H9 (cell line): ENCODE measurements around the gene HSP90AA1. TPM values are rescaled to one million over a fixed set of nuclear protein-coding genes. Genes with fewer than 3 reads are reported as not detected.

Source experiments
- DNase-seq: peaks from one replicate; pipeline ENCODE4 v3.0.0-alpha.2; 2017
- H2AFZ ChIP-seq: one replicate; pipeline ENCODE4 v1.6.1; 2013; ENCODE audit warnings: mild to moderate bottlenecking, low read length, control low read depth, moderate library complexity
- H2AK5ac ChIP-seq: 2 replicates; pipeline ENCODE4 v1.6.1; 2013; ENCODE audit warnings: low read length, control low read depth, mixed read lengths; ENCODE audit not compliant: insufficient read length
- H2BK120ac ChIP-seq: one replicate; pipeline ENCODE4 v1.6.1; 2013; ENCODE audit warnings: low read depth, mild to moderate bottlenecking, low read length, control low read depth, inconsistent platforms; ENCODE audit not compliant: poor library complexity, severe bottlenecking
- H2BK12ac ChIP-seq: 2 replicates; pipeline ENCODE4 v1.6.1; 2013; ENCODE audit warnings: low read length, control low read depth, mixed read lengths, low read depth; ENCODE audit not compliant: insufficient read length
- H2BK15ac ChIP-seq: 2 replicates; pipeline ENCODE4 v1.6.1; 2013; ENCODE audit warnings: low read depth, low read length, control low read depth
- H2BK20ac ChIP-seq: one replicate; pipeline ENCODE4 v1.6.1; 2013; ENCODE audit warnings: low read depth, mild to moderate bottlenecking, low read length, control low read depth, inconsistent platforms; ENCODE audit not compliant: poor library complexity, severe bottlenecking
- H2BK5ac ChIP-seq: 2 replicates; pipeline ENCODE4 v1.6.1; 2013; ENCODE audit warnings: low read length, control low read depth, mixed read lengths; ENCODE audit not compliant: insufficient read length
- H3K14ac ChIP-seq: 2 replicates; pipeline ENCODE4 v1.6.1; 2013; ENCODE audit warnings: low read length, control low read depth; ENCODE audit not compliant: insufficient read depth
- H3K18ac ChIP-seq: 2 replicates; pipeline ENCODE4 v1.6.1; 2013; ENCODE audit warnings: low read depth, mild to moderate bottlenecking, mixed read lengths, low read length, control low read depth; ENCODE audit not compliant: insufficient read length
- H3K23ac ChIP-seq: 2 replicates; pipeline ENCODE4 v1.6.1; 2013; ENCODE audit warnings: low read length, control low read depth, mixed read lengths, low read depth; ENCODE audit not compliant: insufficient read length
- H3K23me2 ChIP-seq: 2 replicates; pipeline ENCODE4 v1.6.1; 2013; ENCODE audit warnings: low read depth, mild to moderate bottlenecking, mixed read lengths, low read length, control low read depth; ENCODE audit not compliant: insufficient read length, poor library complexity, severe bottlenecking
- H3K27ac ChIP-seq: 2 replicates; pipeline ENCODE4 v1.5.1; 2013; ENCODE audit warnings: low read length, control low read depth, mixed read lengths, low read depth; ENCODE audit not compliant: insufficient read length
- H3K27me3 ChIP-seq: 2 replicates; pipeline ENCODE4 v1.6.1; 2013; ENCODE audit warnings: low read length, control low read depth, inconsistent platforms; ENCODE audit not compliant: insufficient read depth
- H3K4ac ChIP-seq: 2 replicates; pipeline ENCODE4 v1.6.1; 2013; ENCODE audit warnings: low read depth, mild to moderate bottlenecking, control low read depth, inconsistent platforms, low read length, moderate library complexity
- H3K4me1 ChIP-seq: 2 replicates; pipeline ENCODE4 v1.6.1; 2013; ENCODE audit warnings: low read length, control low read depth, inconsistent platforms; ENCODE audit not compliant: insufficient read depth
- H3K4me2 ChIP-seq: 2 replicates; pipeline ENCODE4 v1.6.1; 2013; ENCODE audit warnings: low read length, control low read depth, mixed read lengths; ENCODE audit not compliant: insufficient read length, insufficient read depth
- H3K56ac ChIP-seq: 2 replicates; pipeline ENCODE4 v1.6.1; 2013; ENCODE audit warnings: low read depth, mild to moderate bottlenecking, mixed read lengths, low read length, control low read depth; ENCODE audit not compliant: insufficient read length
- H3K79me1 ChIP-seq: 2 replicates; pipeline ENCODE4 v1.6.1; 2013; ENCODE audit warnings: low read depth, mild to moderate bottlenecking, moderate library complexity, low read length, control low read depth, inconsistent platforms; ENCODE audit not compliant: insufficient read depth, poor library complexity, severe bottlenecking
- H3K79me2 ChIP-seq: 2 replicates; pipeline ENCODE4 v1.6.1; 2013; ENCODE audit warnings: low read length, control low read depth, inconsistent platforms; ENCODE audit not compliant: insufficient read depth
- H3K9ac ChIP-seq: 2 replicates; pipeline ENCODE4 v1.6.1; 2013; ENCODE audit warnings: low read length, control low read depth, mixed read lengths; ENCODE audit not compliant: insufficient read length; ENCODE audit errors: extremely low read depth
- H3K9me3 ChIP-seq: one replicate; pipeline ENCODE4 v1.6.1; 2013; ENCODE audit warnings: low read depth, low read length, inconsistent platforms; ENCODE audit not compliant: control insufficient read depth
- H3T11ph ChIP-seq: one replicate; pipeline ENCODE4 v1.6.1; 2013; ENCODE audit warnings: mild to moderate bottlenecking, low read length, control low read depth, inconsistent platforms
- H4K20me1 ChIP-seq: one replicate; pipeline ENCODE4 v1.6.1; 2013; ENCODE audit not compliant: control insufficient read depth, insufficient read length, insufficient read depth
- H4K5ac ChIP-seq: 2 replicates; pipeline ENCODE4 v1.6.1; 2013; ENCODE audit warnings: low read depth, mild to moderate bottlenecking, mixed read lengths, low read length, control low read depth; ENCODE audit not compliant: insufficient read length
- H4K8ac ChIP-seq: replicated peaks from 2 replicates; pipeline ENCODE4 v1.6.1; 2013; ENCODE audit warnings: low read length, control low read depth, mixed read lengths, low read depth; ENCODE audit not compliant: insufficient read length
- H4K91ac ChIP-seq: 2 replicates; pipeline ENCODE4 v1.6.1; 2013; ENCODE audit warnings: low read depth, mild to moderate bottlenecking, moderate library complexity, mixed read lengths, low read length, control low read depth; ENCODE audit not compliant: insufficient read length
- H3K27ac Mint-ChIP-seq, 3 experiments: 2 replicates in 2 of 3; 3 replicates in 1 of 3; pipeline ENCODE4 v1.8.0; 2020 to 2021; ENCODE audit warnings: mixed read lengths in 3 of 3, mild to moderate bottlenecking in 1 of 3, moderate library complexity in 1 of 3
- H3K27me3 Mint-ChIP-seq: 2 replicates; pipeline ENCODE4 v1.8.0; 2021; ENCODE audit warnings: low read depth, mild to moderate bottlenecking, moderate library complexity, mixed read lengths
- H3K36me3 Mint-ChIP-seq, 3 experiments: 2 replicates in 2 of 3; 3 replicates in 1 of 3; pipeline ENCODE4 v1.8.0; 2020 to 2021; ENCODE audit warnings: low read depth in 3 of 3, mixed read lengths in 3 of 3; ENCODE audit not compliant: insufficient read depth in 1 of 3
- H3K4me1 Mint-ChIP-seq, 2 experiments: 2 replicates each; pipeline ENCODE4 v1.8.0; 2020; ENCODE audit warnings: mixed read lengths in 2 of 2
- H3K4me3 Mint-ChIP-seq, 2 experiments: 2 replicates in 1 of 2; 3 replicates in 1 of 2; pipeline ENCODE4 v1.8.0; 2020 to 2021; ENCODE audit warnings: mild to moderate bottlenecking in 2 of 2, mixed read lengths in 2 of 2, moderate library complexity in 1 of 2
- H3K9me3 Mint-ChIP-seq, 2 experiments: 2 replicates in 1 of 2; 3 replicates in 1 of 2; pipeline ENCODE4 v1.8.0; 2020; ENCODE audit warnings: mild to moderate bottlenecking in 2 of 2, mixed read lengths in 2 of 2, moderate library complexity in 1 of 2
- WGBS: extraction: QIAGEN DNeasy Blood & Tissue Kit; methylation state at CpG from one replicate; pipeline ENCODE4 v1.1.7; 2013; ENCODE audit warnings: missing lambda C conversion rate, low lambda C conversion rate, mixed read lengths; ENCODE audit not compliant: insufficient read length; ENCODE audit errors: extremely low coverage; 5-methylcytosine and 5-hydroxymethylcytosine counted together
- total RNA-seq: library from RNA; stranded (reverse); gene quantifications from 2 replicates; pipeline ENCODE4 v1.2.1, GENCODE V29; 2021
- TF ChIP-seq, protein P1 (sequence below): fragments of 200-600 bp; sonication (generic); conservative IDR thresholded peaks from 3 replicates; pipeline ENCODE4 v1.8.0; 2021; ENCODE audit warnings: antibody characterized with exemption, mild to moderate bottlenecking

HSP90AA1 gene
- total RNA-seq, 1 experiment from 2014 or later: 953 TPM

- no peaks in the 10 kb centered on the region for H3K9me3 ChIP-seq
- no peak overlapping the region for H2BK20ac ChIP-seq
- H3K4me1 ChIP-seq: no peaks in the 10 kb centered on the region
- H3K4me1 Mint-ChIP-seq: no peaks in the 10 kb centered on the region
- H3K9me3 Mint-ChIP-seq: no peaks in the 10 kb centered on the region; a peak in 1 of 5 replicates
- H3K4me2 ChIP-seq: no peak overlapping the region
- H3K56ac ChIP-seq: no peak overlapping the region
- peak overlapping the region in 1 of 3 experiments; percentile 19; a peak in 1 of 7 replicates for H3K27ac Mint-ChIP-seq
- no peak overlapping the region for H2BK12ac ChIP-seq
- no peak for DNase-seq
- H2AK5ac ChIP-seq: no peak overlapping the region
- no peaks in the 10 kb centered on the region for H3K79me2 ChIP-seq
- no peak overlapping the region for H4K8ac ChIP-seq
- H3K9ac ChIP-seq: no peak overlapping the region
- H3K27me3 Mint-ChIP-seq: no peaks in the 10 kb centered on the region
- H3K23me2 ChIP-seq: no peaks in the 10 kb centered on the region
- H2BK120ac ChIP-seq: no peak overlapping the region
- H3K36me3 Mint-ChIP-seq: peaks cover 70 to 91% (median 90%) of the 10 kb centered on the region in 3 experiments
- no peaks in the 10 kb centered on the region for H4K20me1 ChIP-seq
- no peak overlapping the region for H3K4ac ChIP-seq
- no peak overlapping the region for H4K5ac ChIP-seq
- H3K27me3 ChIP-seq: no peaks in the 10 kb centered on the region
- no peak overlapping the region for H3K14ac ChIP-seq
- H3K4me3 Mint-ChIP-seq: no peak overlapping the region
- no peak overlapping the region for H3K27ac ChIP-seq
- TF ChIP-seq, protein P1, sequence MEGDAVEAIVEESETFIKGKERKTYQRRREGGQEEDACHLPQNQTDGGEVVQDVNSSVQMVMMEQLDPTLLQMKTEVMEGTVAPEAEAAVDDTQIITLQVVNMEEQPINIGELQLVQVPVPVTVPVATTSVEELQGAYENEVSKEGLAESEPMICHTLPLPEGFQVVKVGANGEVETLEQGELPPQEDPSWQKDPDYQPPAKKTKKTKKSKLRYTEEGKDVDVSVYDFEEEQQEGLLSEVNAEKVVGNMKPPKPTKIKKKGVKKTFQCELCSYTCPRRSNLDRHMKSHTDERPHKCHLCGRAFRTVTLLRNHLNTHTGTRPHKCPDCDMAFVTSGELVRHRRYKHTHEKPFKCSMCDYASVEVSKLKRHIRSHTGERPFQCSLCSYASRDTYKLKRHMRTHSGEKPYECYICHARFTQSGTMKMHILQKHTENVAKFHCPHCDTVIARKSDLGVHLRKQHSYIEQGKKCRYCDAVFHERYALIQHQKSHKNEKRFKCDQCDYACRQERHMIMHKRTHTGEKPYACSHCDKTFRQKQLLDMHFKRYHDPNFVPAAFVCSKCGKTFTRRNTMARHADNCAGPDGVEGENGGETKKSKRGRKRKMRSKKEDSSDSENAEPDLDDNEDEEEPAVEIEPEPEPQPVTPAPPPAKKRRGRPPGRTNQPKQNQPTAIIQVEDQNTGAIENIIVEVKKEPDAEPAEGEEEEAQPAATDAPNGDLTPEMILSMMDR: no peak
- H2BK15ac ChIP-seq: no peak overlapping the region
- H4K91ac ChIP-seq: no peak overlapping the region
- no peak overlapping the region for H3K23ac ChIP-seq
- H3T11ph ChIP-seq: no peak overlapping the region
- no peak overlapping the region for H2BK5ac ChIP-seq
- no peak overlapping the region for H3K18ac ChIP-seq
- no CpG with 5 or more reads among the region's 16 CpGs for WGBS
- H3K79me1 ChIP-seq: no peaks in the 10 kb centered on the region
- no peak overlapping the region for H2AFZ ChIP-seq
These were observed 47.7 kb downstream of the HSP90AA1 start for GRCh38 chr14:102039157-102039556.
